GM18499 (cell line): ENCODE data around the gene ADAMTSL2.

Experiments
- ATAC-seq: cut with Tn5 transposase; IDR thresholded peaks from one replicate; pipeline ENCODE4 v1.9.1; 2021; ENCODE audit warnings: moderate number of reproducible peaks; ENCODE audit not compliant: insufficient read depth, unreplicated experiment

The ADAMTSL2 gene

DNA sequence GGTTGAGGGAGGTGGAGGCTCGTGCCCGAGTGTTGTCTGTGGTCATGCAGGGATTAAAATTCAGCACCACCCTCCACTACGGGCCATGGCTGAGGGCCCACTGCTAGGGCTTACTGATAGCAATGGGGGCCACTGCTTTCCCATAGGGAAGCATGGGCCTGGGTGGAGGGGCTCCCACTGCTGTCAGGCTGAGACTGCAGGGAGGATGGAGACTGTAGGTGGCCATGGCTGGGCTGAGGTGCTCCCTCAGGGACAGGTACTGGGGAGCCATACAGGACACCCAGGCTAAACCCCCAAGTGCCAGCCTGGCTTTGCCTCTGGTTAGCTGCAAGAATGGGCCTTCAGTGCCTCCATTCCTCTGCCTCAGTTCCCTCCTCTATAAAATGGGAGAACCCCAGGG is 48.6 kb downstream of the ADAMTSL2 start:
- no peak for ATAC-seq

DNA sequence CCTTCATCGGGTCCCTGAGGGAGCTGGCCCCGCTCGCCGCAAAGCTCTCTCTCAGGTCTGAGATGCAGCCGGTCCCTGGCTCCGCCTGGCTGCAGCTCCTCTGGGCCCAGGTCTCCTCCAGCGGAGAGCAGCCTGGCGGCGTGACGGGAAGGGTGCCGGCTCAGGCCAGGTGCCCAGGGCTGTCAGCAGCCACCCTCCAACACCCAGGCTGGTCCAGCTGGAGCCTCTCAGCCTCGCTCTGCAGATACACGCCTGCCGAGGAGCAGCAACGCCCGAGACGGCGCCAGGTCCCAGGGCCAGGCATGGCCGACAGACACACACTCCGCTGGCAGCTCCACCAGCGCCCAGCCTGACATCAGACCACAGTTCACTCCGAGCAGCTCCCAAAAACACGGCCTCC is 49.1 kb downstream of the ADAMTSL2 start:
- no peak for ATAC-seq

DNA sequence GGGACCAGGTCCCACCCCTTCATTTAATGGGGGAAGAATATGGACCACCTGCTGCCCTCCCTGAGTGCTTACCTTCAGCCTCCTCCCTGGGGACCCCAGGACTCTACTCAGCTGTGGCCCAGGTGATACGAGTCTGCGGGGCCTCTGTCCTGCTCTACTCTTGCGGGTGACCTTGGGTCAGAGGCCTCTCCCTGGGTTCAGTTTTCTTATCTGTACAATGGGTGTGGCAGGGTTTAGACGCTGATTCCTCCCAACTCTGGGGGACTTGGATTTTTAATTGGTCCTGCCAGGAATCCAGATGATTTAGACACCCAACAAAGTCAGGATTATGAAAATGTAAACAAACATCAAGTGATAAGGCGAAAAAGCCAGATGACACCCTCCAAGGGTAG is 49.7 kb downstream of the ADAMTSL2 start:
- no peak for ATAC-seq

DNA sequence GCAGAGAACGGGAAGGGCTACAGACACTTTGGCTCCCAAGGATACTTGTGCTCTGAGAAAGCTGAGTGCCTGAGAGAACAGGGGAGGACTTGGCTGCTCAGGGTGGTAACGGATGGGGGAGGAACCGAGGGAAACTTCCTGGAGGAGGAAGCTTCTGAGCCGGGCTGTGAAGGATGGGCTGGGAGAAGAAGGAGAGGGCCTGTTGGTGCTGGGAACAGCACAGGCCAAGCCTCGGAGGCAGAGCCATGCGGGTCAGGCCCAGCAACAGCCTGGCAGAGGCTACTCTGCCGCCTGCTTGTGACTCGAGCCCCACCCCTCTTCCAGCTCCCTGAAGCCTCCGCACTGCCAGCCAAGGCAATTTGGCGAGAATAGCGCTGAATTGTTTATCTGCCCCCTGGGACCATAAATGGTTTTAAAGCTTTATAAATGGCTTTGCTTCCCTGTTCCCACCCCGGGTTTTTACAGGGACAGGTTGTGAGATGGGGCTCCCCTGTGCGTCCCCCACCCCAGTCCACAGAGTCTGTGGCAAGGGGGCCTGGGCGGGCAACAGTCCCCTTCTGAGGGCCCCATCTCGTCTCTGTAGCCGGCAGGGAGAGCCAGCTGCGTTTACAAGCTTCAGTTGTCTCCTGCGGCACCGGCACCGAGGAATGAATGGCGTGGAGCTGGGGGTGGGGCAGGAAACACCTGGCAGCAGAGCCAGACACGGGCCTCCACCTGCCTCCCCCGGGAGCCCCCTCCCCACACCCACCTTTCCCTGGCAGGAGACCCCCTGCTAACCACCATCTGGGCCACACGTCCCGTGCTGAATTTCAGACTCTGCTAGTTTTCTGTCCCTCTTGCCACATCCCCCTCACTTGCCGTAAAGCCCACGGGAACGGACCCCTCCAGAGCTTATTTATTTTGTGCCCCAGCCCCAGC is 50.3 kb downstream of the ADAMTSL2 start:
- no peak for ATAC-seq

DNA sequence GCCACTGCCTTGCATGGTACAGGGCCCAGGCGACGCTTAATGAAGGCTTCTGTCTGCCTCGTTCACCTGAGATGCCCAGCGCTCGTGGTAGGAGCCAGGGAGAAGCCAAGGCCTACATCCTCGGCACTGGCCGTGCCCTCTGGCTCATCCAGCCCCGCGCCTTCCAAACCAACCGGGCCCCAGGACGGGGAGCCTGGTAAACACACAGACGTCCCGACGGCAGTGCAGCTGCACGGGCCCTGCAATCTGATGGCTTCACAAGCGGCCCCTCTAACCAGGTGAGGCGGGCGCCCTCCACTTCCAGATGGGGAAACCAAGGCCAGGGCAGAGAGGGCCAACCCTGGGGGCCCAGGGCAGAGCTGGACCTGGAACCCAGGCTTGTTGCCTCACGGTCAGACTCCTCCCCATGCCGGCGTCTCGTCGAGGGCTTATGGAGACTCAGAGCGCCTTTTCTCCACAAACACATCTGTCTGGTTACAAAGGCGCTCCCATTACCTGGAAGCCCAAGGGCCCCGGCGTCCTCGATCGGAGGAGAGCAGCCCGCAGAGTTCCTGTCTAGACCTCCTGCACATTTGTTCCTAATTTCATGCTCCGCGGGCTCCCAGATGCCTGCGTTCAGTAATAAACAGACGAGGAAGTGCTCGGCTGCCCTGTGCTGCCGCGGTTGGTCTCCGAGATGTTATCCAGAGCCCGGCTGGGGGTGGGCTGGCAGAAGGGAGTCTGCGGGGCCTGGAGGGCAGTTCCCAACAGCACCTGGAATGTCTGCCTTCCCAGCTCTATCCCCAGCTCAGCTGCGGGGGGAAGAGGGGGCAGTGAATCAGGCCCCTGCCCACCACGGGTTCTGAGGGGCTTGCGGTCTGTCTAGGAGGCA is 51.2 kb downstream of the ADAMTSL2 start:
- no peak for ATAC-seq

DNA sequence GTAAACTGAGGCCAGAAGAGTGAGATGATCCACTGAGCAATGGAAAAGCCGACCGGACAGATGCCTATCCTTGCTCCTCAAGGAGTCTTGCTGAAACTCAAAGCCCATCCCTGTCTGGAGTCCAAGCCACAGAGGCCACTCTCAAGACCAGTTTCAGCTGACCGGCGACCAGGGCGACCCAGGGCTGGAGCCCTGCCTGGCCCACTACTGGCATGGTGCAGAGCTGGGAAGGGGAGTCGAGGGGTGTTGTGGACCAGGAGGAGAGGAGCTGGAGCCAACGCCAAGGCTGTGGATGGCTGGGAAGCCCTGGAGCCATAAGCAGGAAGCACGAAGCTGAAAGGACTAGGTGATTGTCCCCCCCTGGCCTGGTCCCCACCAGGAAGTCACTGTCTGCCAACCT is 52.5 kb downstream of the ADAMTSL2 start:
- ATAC-seq: no peak

DNA sequence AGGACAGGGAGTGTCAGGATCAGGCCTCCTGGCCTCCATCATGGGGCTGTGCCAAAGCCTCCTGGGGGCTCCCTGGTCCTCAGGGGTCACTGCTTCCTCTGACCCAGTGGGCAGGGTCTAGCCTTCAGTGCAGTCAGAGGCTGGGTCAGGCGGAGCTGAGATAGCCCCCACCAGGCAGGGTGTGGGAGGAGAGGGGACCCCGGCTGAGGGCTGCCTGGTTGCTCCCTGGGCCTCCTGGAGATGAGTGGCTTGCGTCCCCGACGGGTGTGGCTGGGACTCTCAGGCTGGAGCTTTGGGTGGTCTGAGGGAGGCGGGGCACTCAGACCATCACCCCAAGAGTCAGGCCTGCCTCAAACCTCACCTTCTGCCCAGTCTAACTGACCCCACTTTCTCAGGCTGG is 53.0 kb downstream of the ADAMTSL2 start:
- no peak for ATAC-seq

DNA sequence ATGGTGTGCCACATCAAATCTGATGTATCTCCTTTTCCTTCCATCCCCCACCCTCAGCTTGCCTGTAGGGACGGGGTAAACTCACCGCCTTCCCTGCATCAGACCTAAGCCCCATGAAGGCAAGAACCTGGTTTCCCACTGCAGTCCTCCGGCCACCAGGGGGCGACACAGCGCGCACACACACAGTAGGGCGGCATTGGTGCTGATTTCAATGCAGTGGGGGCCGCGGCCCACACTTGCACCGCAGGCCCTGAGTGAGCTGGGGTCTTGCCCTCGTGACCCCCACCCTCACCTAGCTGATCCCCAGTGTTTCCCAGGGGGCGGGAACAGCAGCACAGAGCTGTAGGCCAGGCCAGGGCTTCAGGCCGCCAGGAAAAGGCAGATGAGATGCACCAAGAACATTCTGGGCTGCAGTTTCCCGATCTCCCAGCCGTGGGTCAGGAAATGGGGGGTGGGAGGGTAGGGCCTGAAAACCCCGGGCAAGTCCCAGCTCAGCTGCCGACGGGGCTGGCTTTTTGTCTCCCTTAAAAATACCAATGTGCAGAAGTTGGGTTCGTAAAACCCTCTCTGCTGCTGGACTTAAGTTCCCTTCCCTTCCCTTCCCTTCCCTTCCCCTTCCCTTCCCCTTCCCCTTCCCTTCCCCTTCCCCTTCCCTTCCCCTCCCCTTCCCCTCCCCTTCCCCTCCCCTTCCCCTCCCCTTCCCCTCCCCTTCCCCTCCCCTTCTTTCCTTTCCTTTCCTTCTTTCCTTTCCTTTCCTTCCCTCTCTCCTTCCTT is 55.1 kb downstream of the ADAMTSL2 start:
- ATAC-seq: no peak

DNA sequence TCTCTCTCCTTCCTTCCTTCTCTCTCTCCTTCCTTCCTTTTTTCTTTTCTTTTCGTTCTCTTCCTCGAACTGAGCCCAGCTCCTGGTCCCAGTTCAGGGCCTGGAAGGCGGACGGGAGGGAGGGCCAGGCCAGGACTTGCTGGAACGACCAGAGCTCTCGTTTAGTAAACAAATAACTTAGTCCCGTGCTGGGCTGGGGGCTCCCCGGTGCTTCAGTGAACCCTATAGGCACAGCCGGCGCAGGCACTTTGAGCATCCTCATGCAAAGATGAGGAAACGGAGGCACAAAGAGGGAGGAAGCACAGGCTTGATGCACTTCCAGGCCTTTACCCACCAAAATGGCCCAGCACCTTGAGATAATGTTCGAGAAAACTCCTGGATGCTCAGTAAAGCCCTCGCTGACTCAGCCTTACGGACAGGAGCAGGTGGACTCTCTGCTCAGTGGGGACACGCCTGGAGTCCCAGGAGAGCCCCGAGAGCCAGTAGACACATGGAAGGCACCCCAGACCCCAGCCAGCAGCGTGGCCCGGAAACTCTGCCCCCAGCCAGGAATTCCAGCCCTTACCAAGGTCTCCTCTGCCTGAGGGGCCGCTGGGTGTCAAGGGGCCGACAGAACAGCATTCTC is 55.8 kb downstream of the ADAMTSL2 start:
- no peak for ATAC-seq

DNA sequence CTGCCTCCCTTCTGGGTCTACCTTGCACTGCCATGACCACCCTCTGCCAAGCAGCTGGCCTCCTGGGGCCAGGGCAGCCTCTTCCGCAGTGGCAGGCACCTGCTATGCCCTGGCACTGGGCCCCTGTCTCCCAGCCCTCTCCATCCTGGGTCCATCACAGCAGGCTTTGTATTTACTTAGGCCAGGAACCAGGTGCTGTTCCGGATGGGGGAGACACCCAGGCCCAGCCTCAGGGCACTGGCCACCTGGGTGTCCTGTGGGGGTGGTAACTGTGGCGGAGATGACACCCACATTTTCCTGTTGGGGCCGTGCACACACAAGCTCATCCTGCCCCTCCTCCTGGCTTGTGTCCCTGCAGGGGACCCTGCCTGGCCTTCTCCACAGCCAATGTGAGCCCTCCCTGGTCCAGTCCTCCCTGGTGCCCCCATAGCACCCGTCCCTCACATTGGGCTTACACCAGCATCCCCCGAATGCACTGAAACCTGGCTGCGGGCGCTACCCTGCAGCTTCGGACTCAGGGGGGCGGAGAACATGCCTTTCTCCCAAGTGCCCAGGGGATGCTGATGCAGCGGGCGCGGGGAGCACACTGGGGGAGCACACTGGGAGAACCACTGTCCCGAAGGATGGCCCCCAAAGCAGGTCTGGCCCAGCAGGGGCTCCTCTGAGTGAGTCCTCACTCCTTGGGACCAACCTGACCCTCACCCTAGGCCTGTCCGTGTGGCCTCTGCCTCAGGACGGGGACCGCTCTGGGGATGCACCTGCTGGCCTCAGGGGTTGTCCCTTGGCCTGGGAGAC is 56.8 kb downstream of the ADAMTSL2 start:
- no peak for ATAC-seq

DNA sequence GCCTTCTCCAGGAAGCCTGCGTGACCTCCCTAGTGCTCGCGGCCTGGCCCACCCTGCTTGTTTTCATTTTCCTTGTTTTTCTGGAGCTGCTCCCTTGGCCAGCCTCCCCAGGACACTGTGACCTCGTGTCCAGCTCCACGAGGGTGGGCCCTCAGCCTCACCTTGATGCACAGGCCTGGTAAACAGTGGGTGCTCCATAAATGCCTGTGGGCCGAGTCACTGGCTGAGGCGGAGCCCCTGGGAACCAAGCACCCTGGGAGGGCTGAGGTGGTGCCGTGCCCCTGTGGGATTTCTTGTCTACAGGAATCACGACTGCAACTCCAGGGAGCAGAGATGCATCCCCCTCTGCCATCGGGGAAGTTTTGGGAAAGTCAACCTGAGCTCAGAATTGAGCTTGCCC is 57.5 kb downstream of the ADAMTSL2 start:
- no peak for ATAC-seq

DNA sequence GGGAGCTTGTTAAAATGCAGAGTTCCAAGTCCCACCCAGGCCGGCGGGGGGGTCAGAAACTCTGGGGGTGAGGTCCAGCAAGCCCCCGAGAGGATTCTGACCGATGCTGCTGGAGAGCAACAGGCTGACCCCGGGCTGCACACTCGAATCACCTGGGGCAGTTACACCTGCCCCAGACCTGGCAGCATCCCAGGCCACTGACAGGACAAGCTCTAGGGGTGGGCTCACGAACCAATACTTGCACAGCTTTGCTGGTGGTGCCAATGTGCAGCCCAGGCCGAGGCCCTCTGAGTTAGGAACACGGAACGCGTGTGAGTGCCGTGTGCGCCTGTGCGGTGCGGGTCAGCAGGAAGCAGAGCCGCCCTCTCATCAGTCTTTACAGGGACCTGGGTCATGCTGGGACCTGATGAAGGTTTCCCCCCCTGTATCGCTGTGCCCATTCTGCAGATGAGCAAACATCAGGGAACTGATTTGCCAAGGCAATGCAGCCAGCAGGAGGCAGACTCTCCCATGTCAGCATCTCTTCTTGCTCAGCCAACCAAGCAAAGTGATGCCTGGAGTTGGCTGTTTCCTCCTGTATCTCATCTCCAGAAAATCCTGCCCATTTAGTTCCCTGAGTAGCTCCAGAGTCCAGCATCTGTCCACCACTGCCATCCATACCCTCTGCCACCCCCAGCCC is 58.4 kb downstream of the ADAMTSL2 start:
- no peak for ATAC-seq

DNA sequence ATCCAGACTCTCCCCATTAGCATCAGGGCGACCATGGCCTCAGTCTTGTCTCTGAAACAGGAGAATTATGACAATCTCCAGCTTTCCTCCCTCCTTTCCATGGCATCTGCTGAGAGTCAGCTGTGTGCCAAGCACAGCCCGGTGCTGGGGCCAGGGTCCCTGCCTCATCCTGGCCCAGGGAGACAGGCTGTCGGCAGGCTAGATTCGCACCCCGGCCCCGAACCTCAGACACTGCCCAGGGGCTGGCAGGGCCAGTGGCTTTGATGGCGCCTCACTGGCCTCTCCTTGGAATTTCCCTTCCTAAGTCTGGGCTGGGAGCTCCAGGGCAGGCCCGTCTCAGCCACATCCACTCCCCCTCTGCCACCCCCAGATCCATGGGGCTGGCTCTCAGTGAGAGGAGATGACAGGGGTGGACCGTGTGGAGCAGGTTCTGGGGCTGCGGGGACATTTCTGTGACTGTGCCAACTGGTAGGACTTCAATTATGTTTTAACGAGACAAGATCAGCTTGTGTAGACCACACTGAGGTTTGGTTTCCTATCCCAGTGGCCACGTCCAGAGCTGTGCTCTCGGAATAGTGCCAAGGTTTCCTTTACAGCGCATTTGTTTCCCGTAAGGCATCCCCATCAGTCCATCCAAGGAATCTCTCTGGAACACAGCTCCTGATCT is 59.2 kb downstream of the ADAMTSL2 start:
- no peak for ATAC-seq

DNA sequence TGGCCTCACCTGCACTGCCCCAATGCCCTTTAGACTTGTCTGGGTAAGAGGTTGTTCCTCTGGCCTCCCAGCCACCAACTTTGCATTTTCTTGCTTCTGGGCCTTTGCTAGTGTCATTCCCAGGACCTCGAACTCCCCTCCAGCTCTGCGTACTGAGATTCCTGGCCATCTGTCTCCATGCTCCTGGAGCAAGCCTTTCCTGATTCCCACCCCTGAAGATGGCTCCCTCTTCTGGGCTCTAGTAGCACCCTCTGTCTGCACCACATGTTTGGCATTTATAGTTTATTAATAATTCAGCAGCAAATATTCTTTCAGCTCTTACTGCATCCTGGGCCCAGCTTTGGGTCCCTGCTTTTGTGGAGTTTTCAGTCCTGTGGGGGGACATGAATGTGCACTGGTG is 59.8 kb downstream of the ADAMTSL2 start:
- no peak for ATAC-seq

DNA sequence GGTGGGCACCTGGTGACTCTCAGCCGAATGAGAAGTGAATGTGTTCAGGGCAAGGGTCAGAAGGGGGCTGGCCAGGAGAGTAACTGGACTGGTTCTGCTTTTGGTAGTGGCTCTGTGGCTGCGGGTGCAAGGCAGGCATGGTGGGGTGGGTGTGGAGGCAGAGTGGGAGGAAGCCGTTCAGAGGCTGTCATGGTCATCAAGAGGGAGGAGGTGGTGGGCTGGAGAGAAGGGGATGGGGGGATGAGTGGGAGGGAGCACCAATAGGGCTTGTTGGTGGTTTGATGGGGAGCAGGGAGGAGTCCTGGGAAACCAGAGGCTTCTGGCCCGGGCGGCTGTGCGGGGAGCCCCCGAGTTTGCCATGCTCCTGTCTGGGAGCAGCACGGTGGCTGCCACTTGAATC is 61.4 kb downstream of the ADAMTSL2 start:
- no peak for ATAC-seq

DNA sequence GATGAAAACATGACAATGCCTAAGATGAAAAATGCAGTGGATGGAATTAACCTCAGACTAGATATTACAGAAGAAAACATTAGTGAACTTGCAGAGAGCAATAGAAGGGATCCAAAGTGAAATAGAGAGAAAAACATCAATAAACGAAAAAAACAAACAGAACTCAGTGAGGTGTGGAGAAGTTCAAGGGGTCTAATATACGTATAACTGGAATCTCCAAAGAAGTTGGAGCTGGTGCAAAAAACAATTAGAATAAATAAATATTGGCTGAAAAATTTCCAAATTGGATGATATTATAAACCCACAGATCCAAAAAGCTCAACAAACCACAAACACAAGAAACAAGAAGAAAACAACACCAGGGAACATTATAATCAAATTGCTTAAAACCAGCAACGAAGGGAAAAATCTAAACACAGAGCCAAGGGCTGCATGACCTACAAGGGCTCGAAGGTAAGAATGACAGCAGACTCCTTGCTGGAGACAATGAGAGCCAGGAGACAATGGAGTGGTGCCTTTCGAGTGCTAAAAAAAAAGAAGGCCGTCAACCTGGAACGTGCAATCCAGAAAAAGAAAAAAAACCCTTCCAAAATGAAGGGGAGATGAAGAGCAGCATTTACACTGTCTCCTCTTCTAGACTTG is 62.9 kb downstream of the ADAMTSL2 start:
- ATAC-seq: no peak

DNA sequence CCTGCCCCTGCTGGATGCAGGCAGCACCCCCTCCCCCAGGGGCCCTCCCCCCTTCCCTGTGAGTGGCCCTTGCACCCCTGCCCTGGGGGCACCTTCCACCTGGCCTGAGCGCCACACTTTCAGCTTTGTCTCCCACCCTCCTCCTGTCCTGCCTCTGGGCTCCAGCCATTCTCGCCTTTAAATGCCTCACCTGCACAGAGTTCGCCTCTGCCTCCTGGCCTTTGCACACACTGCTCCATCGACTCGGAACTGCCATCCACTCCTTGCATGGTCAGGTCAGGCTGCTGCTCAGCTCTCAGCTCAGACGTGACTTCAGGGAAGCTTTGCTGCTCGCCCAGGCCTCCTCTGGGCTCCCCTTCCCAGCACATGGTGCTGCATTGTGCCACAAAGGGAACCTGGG is 64.5 kb downstream of the ADAMTSL2 start:
- no peak for ATAC-seq
